Lower leg skin (tissue), 4 donors: ENCODE measurements around the gene SNTG2. TPM values are rescaled to one million over a fixed set of nuclear protein-coding genes. Genes with fewer than 3 reads are reported as not detected.

Experiments
- DNase-seq, 2 donors: peaks; one replicate each; pipeline ENCODE4 v3.0.0-alpha.2; 2019; ENCODE audit warnings: low spot score in 2 of 2
- H3K4me3 ChIP-seq: fragments of 200-600 bp; sonication (generic); 2 replicates; pipeline ENCODE4 v1.5.1; 2017; ENCODE audit warnings: mild to moderate bottlenecking, low read depth; ENCODE audit not compliant: poor library complexity, severe bottlenecking
- CTCF ChIP-seq, 3 donors: fragments of 450-650 bp; IDR thresholded peaks; one replicate each; pipeline ENCODE4 v1.5.1; 2016; ENCODE audit warnings: antibody characterized with exemption in 3 of 3, mild to moderate bottlenecking in 3 of 3, moderate library complexity in 2 of 3
- POLR2A ChIP-seq, 2 donors: fragments of 450-650 bp; IDR thresholded peaks; one replicate each; pipeline ENCODE4 v1.6.1; 2016 to 2017; ENCODE audit warnings: antibody characterized with exemption in 2 of 2, mild to moderate bottlenecking in 1 of 2, moderate library complexity in 1 of 2
- WGBS, 2 donors: methylation state at CpG; one replicate each; pipeline ENCODE4 v1.1.5; 2018; 5-methylcytosine and 5-hydroxymethylcytosine counted together
- intact Hi-C: fragments of 100-400 bp; cut with DNase I; formaldehyde crosslinking; loops from one replicate; pipeline ENCODE4 v1.15.0; 2023; ENCODE audit warnings: low total_unique reads
- total RNA-seq, 4 donors: library from RNA; depleted of rRNA; stranded (reverse); fragments of >200 nt; gene quantifications; one replicate each; pipeline ENCODE4 v1.1.0, GENCODE V29; 2016

SNTG2 gene
- total RNA-seq, 4 donors from 2014 or later, result 1.4 to 15.3 (median 6.3) TPM

GRCh38 chr2:1353124-1353523 lies 402.5 kb downstream of the SNTG2 start:
- WGBS, 2 donors, result 63 to 71% methylated on average over 9 of the region's 9 CpGs
- TF ChIP-seq CTCF (IDR thresholded peaks at IDR 0.05), result no peak
- no peak for TF ChIP-seq POLR2A (IDR thresholded peaks at IDR 0.05)
- no peak overlapping the region for H3K4me3 ChIP-seq

GRCh38 chr2:1353543-1353942 lies 402.9 kb downstream of the SNTG2 start:
- DNase-seq, result no peak
- TF ChIP-seq CTCF (IDR thresholded peaks at IDR 0.05) (no peak), POLR2A (IDR thresholded peaks at IDR 0.05) (no peak)
- H3K4me3 ChIP-seq, result no peak overlapping the region
- intact Hi-C loops, result no loop called here
- 82 to 86% methylated on average over 10 of the region's 10 CpGs for WGBS, 2 donors

More at GRCh38 chr2:1353124-1353523, 402.5 kb downstream of the SNTG2 start:
- no peak for DNase-seq
- intact Hi-C loops, result no loop called here

GRCh38 chr2:1360144-1360543 lies 409.5 kb downstream of the SNTG2 start:
- intact Hi-C loops, result no loop called here
- WGBS, 2 donors, result 56 to 71% methylated on average over 1 of the region's 1 CpG
- H3K4me3 ChIP-seq, result no peak overlapping the region
- TF ChIP-seq CTCF (IDR thresholded peaks at IDR 0.05) (no peak), POLR2A (IDR thresholded peaks at IDR 0.05) (no peak)
- DNase-seq, result no peak

GRCh38 chr2:1360557-1361250 lies 410.1 kb downstream of the SNTG2 start:
- H3K4me3 ChIP-seq, result no peak overlapping the region
- TF ChIP-seq CTCF (IDR thresholded peaks at IDR 0.05) (no peak), POLR2A (IDR thresholded peaks at IDR 0.05) (no peak)
- intact Hi-C loops, result no loop called here
- no peak for DNase-seq
- 75 to 78% methylated on average over 6 of the region's 6 CpGs for WGBS, 2 donors

GRCh38 chr2:1363367-1363766 lies 412.7 kb downstream of the SNTG2 start:
- no peak for DNase-seq
- H3K4me3 ChIP-seq, result no peak overlapping the region
- 72 to 97% methylated on average over 2 of the region's 2 CpGs for WGBS, 2 donors
- intact Hi-C loops, result no loop called here
- TF ChIP-seq CTCF (IDR thresholded peaks at IDR 0.05), result no peak
- TF ChIP-seq POLR2A (IDR thresholded peaks at IDR 0.05), result no peak
